ENCODE results near the gene DPYSL5. TPM values are rescaled to one million over a fixed set of nuclear protein-coding genes. Genes with fewer than 3 reads are reported as not detected.
A peak's percentile ranks its signal among the peaks of the same experiment; 100 is the strongest.

Gene DPYSL5
- total RNA-seq, 4 donors from 2014 or later, result 0.13 to 0.50 (median 0.41) TPM

- WGBS, result 90% methylated on average over 2 of the region's 2 CpGs
- no peak for TF ChIP-seq EP300 (IDR thresholded peaks at IDR 0.05)
- intact Hi-C loops (cut with DNase I), result no loop called here
- Histone ChIP-seq H3K4me1 (peaks cover 0 to 7% (median 7%) of the 10 kb centered on the region in 4 donors), H3K36me3 (no peaks in the 10 kb centered on the region), H3K4me3 (no peak overlapping the region), H3K27me3 (peaks cover 0 to 55% (median 0%) of the 10 kb centered on the region in 4 donors), H3K9me3 (no peaks in the 10 kb centered on the region), H3K27ac (replicated peaks in 1 of 4) (no peak overlapping the region)
- DNase-seq (ENCODE audit: extremely low spot score), result no peak
Observed at GRCh38 chr2:26959331-26959730, 111.4 kb downstream of the DPYSL5 start.

GRCh38 chr2:26964446-26965130 is 116.7 kb downstream of the DPYSL5 start:
- H3K27ac ChIP-seq (replicated peaks in 1 of 4), result no peak overlapping the region
- 89% methylated on average over 3 of the region's 3 CpGs for WGBS
- no peak for DNase-seq (ENCODE audit: extremely low spot score)
- intact Hi-C loops (cut with DNase I), result loop anchor here (5.0 to 10.0 kb wide), 2 partner anchors 123 to 320 kb away; partner anchors contain the start of genes KHK and TRIM54
- peaks cover 0 to 9% (median 7%) of the 10 kb centered on the region in 4 donors for H3K4me1 ChIP-seq
- no peaks in the 10 kb centered on the region for H3K9me3 ChIP-seq
- H3K27me3 ChIP-seq, result peaks cover 0 to 12% (median 0%) of the 10 kb centered on the region in 4 donors
- no peaks in the 10 kb centered on the region for H3K36me3 ChIP-seq
- TF ChIP-seq EP300 (IDR thresholded peaks at IDR 0.05), result no peak
- no peak for TF ChIP-seq POLR2AphosphoS5 (IDR thresholded peaks at IDR 0.05)
- no peak for TF ChIP-seq CTCF (IDR thresholded peaks at IDR 0.05)
- TF ChIP-seq POLR2A (IDR thresholded peaks at IDR 0.05; ENCODE audit: low read depth), result no peak
- no peak overlapping the region for H3K4me3 ChIP-seq

- no peaks in the 10 kb centered on the region for H3K27me3 ChIP-seq
- no peak for TF ChIP-seq CTCF (IDR thresholded peaks at IDR 0.05)
- H3K4me1 ChIP-seq, result peaks cover 15 to 32% (median 27%) of the 10 kb centered on the region in 4 donors
- intact Hi-C loops (cut with DNase I), result loop anchor here (10.0 kb wide), 1 partner anchor 317 kb away; the partner anchor contains the start of gene TRIM54
- no peak overlapping the region for H3K27ac ChIP-seq (replicated peaks in 1 of 4)
- no peak overlapping the region for H3K4me3 ChIP-seq
- DNase-seq (ENCODE audit: extremely low spot score), result no peak
- WGBS, result 87% methylated on average over 3 of the region's 3 CpGs
- no peaks in the 10 kb centered on the region for H3K36me3 ChIP-seq
- no peaks in the 10 kb centered on the region for H3K9me3 ChIP-seq
Observed at GRCh38 chr2:26968001-26968400, 120.1 kb downstream of the DPYSL5 start.

GRCh38 chr2:26969077-26969844 is 121.3 kb downstream of the DPYSL5 start:
- Histone ChIP-seq H3K9me3 (no peaks in the 10 kb centered on the region), H3K27ac (replicated peaks in 1 of 4) (no peak overlapping the region), H3K27me3 (no peaks in the 10 kb centered on the region), H3K4me3 (no peak overlapping the region), H3K4me1 (peaks cover 17 to 34% (median 28%) of the 10 kb centered on the region in 4 donors), H3K36me3 (no peaks in the 10 kb centered on the region)
- WGBS, result 67% methylated on average over 10 of the region's 10 CpGs
- TF ChIP-seq POLR2A (IDR thresholded peaks at IDR 0.05; ENCODE audit: low read depth), result no peak
- TF ChIP-seq EP300 (IDR thresholded peaks at IDR 0.05), result no peak
- no peak for TF ChIP-seq POLR2AphosphoS5 (IDR thresholded peaks at IDR 0.05)
- TF ChIP-seq CTCF (IDR thresholded peaks at IDR 0.05), result no peak
- intact Hi-C loops (cut with DNase I), result loop anchor here (10.0 kb wide), 1 partner anchor 316 kb away; the partner anchor contains the start of gene TRIM54
- no peak for DNase-seq (ENCODE audit: extremely low spot score)

- TF ChIP-seq EP300 (IDR thresholded peaks at IDR 0.05) (no peak), POLR2A (IDR thresholded peaks at IDR 0.05; ENCODE audit: low read depth) (no peak), CTCF (IDR thresholded peaks at IDR 0.05) (no peak), POLR2AphosphoS5 (IDR thresholded peaks at IDR 0.05) (peak; percentile 62 to 63)
- Histone ChIP-seq H3K4me1 (peaks cover 17 to 34% (median 29%) of the 10 kb centered on the region in 4 donors), H3K9me3 (no peaks in the 10 kb centered on the region), H3K36me3 (no peaks in the 10 kb centered on the region), H3K4me3 (peak within 1 kb of the TSS; percentile 70 to 94 (median 90)), H3K27me3 (no peaks in the 10 kb centered on the region), H3K27ac (replicated peaks in 1 of 4) (peak within 1 kb of the TSS; percentile 81 to 92 (median 86))
- DNase-seq (ENCODE audit: extremely low spot score), result no peak
- intact Hi-C loops (cut with DNase I), result no loop called here
- WGBS, result under 1% methylated on average over 19 of the region's 69 CpGs
Observed at GRCh38 chr2:26970244-26970927, 122.5 kb downstream of the DPYSL5 start, which contains the start of gene MAPRE3. TSS of gene MAPRE3 (plus strand) at chr2:26970637. CDS start at chr2:27022219, 51,582 bp downstream.
